ENCODE measurements around the gene TPCN1.

DNA sequence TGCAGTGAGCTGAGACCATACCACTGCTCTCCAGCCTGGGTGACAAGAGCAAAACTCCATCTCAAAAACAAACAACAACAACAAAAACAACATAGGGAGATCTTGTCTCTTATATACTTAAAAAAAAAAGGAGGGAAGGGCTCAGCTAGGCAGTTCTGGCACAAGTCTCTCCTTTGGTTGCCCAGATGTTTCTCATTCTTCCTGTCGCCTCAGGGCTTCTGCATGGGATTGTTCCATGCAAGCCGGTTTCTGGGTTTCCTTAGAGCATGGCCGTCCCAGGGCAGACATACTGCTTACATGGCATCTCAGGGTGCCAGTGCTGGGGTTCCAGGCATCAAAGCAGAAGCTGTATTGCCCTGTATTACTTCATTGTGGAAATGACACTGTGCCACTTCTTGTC, 118.8 kb downstream of the TPCN1 start:
- TF ChIP-seq, protein P1, sequence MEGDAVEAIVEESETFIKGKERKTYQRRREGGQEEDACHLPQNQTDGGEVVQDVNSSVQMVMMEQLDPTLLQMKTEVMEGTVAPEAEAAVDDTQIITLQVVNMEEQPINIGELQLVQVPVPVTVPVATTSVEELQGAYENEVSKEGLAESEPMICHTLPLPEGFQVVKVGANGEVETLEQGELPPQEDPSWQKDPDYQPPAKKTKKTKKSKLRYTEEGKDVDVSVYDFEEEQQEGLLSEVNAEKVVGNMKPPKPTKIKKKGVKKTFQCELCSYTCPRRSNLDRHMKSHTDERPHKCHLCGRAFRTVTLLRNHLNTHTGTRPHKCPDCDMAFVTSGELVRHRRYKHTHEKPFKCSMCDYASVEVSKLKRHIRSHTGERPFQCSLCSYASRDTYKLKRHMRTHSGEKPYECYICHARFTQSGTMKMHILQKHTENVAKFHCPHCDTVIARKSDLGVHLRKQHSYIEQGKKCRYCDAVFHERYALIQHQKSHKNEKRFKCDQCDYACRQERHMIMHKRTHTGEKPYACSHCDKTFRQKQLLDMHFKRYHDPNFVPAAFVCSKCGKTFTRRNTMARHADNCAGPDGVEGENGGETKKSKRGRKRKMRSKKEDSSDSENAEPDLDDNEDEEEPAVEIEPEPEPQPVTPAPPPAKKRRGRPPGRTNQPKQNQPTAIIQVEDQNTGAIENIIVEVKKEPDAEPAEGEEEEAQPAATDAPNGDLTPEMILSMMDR (conservative IDR thresholded peaks at IDR 0.05; ENCODE audit: low read depth in 2 of 2) = no peak
- no peak for TF ChIP-seq EZH2 (IDR thresholded peaks at IDR 0.05; ENCODE audit: low read depth, unreplicated experiment)
